ENCODE results near the gene TNFRSF4. TPM values are rescaled to one million over a fixed set of nuclear protein-coding genes. Genes with fewer than 3 reads are reported as not detected.
"Not testable (repeated sequence)": the region's sequence is repeated elsewhere in the genome, so short reads cannot be mapped to it uniquely, and the experiment has no call there.

TNFRSF4 gene
- total RNA-seq, 1 experiment from 2014 or later = not detected

GRCh38 chr1:1203561-1204424 lies 10.2 kb downstream of the TNFRSF4 start:
- DNase-seq (ENCODE audit: low read depth) = no peak

GRCh38 chr1:1202831-1203560 lies 11.0 kb downstream of the TNFRSF4 start:
- DNase-seq (ENCODE audit: low read depth) = no peak

- DNase-seq (ENCODE audit: low read depth) = peak; percentile 56
Measured at GRCh38 chr1:1200876-1201810, 12.8 kb downstream of the TNFRSF4 start.

GRCh38 chr1:1199961-1200875 lies 13.7 kb downstream of the TNFRSF4 start:
- DNase-seq (ENCODE audit: low read depth) = no peak

DNA sequence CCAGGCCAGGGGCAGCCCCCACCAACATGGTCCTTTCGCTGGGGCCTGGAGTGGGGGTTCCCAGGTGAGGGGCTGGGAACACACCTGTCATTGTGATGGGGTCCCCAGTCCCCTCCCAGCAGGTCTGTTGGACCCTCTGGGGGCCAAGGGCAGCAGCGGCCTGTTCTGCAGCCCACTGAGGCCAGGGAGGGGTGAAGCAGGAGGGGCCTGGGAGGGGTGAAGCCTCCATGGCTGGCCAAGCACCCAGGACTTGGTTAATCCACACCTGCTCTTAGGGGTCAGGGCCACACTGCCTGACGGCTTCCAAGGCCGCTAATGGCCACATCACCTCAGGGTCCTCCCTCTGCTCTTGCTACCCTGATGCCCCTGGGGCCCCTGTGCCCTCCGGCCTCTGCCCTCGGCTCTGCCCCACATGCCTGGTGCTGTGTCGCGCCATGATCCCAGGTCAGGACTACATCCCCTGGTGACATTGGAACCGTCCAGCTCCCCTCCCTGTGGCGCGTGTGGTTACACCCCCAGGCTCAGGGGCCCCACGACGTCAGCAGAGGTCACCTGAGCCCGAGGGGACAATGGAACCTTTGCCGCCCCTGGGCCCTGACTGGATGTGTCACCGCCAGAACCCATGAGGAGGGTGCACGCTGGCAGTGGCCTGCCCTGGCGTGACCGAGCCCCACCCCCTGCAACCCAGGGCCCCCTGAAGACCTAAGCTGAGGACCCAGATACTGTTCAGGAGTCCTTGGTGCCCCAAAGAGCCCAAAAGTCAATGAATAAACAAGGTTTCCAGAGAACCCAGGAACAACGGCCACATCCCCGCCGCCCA lies 14.6 kb downstream of the TNFRSF4 start:
- DNase-seq (ENCODE audit: low read depth) = no peak

GRCh38 chr1:1198423-1199140 lies 15.4 kb downstream of the TNFRSF4 start:
- DNase-seq (ENCODE audit: low read depth) = no peak

- no peak for DNase-seq (ENCODE audit: low read depth)
Measured at GRCh38 chr1:1197551-1198422, 16.2 kb downstream of the TNFRSF4 start.

GRCh38 chr1:1197188-1197500 lies 16.8 kb downstream of the TNFRSF4 start:
- no peak for DNase-seq (ENCODE audit: low read depth)

GRCh38 chr1:1196431-1197187 lies 17.3 kb downstream of the TNFRSF4 start:
- DNase-seq (ENCODE audit: low read depth) = no peak

- not testable (repeated sequence) for DNase-seq (ENCODE audit: low read depth)
Measured at GRCh38 chr1:1195726-1196125, 18.2 kb downstream of the TNFRSF4 start.

- no peak for DNase-seq (ENCODE audit: low read depth)
Measured at GRCh38 chr1:1194723-1195122, 19.2 kb downstream of the TNFRSF4 start.

DNA sequence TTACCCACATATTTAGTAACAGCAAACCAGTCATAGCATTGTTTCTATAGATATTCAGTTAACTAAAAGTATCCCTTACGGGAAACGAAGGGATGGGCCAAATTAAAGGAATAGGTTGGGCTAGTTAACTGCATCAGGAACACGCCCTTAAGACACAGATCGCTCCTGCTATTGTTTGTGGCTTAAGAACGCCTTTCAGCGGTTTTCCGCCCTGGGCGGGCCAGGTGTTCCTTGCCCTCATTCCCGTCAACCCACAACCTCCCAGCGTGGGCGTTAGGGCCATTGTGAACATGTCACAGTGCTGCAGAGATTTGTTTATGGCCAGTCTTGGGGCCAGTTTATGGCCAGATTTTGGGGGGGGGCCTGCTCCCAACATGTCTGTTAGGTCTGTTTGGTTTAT lies 22.2 kb downstream of the TNFRSF4 start:
- no peak for DNase-seq (ENCODE audit: low read depth)

DNA sequence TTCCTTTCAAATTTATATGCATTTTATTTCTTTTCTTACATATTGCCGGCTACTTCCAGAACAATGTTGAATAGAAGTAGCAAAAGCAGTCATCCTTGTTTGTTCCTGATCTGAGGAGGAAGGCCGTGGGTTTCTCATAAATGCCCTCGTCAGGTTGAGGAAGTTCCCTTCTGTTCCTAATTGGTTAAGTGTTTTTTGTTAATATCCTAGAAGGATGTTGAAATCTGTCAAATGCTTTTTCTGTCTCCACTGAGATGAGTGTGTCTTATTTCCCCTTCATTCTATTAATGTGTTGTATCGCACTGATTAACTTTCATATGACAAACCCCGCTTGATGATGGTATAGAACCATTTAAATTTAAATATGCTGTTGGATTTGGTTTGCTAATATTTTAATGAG lies 24.8 kb downstream of the TNFRSF4 start:
- DNase-seq (ENCODE audit: low read depth) = no peak

GRCh38 chr1:1187938-1188337 lies 26.0 kb downstream of the TNFRSF4 start:
- no peak for DNase-seq (ENCODE audit: low read depth)

DNA sequence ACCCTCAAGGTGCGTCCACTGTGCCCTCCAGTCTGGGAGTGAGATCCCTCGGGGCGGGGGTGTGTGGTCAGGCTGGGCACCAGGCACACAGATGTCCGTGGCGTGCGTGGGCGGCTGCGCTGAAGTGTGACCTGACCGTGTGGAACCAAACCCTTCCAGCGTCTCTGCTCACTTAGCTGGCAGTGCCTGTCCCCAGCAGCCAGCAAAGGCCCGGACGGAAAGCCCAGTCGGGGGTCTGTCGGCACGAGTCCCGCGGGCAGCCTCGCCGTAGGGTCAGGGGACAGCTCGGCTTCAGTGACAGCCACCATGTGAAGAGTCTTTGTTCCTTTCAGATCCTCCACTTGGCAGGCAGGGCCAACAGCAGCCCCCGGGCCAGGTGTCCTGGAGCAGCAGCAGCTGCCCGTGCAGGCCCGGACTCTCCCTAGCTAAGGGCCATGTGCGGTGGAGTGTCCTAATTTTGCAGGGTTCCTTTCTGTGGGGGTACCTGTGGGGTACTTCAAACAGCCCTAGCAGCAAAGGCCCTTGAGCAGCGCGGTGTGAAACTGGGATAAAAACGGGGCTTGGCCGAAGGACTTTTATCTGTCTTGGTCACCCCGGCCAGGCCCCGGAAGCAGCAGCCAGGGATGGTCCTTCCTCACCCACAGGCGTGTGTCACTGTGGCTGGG lies 28.7 kb downstream of the TNFRSF4 start:
- no peak for DNase-seq (ENCODE audit: low read depth)

GRCh38 chr1:1183833-1184775 lies 29.8 kb downstream of the TNFRSF4 start:
- no peak for DNase-seq (ENCODE audit: low read depth)

Data from Daoy (cell line).